Nephron progenitor cell (in vitro differentiated cells): ENCODE data around the gene ZNF346.

ENCODE experiments used
- DNase-seq: peaks from one replicate; pipeline ENCODE4 v3.0.0; 2021
- H3K27ac Mint-ChIP-seq: 2 replicates; pipeline ENCODE4 v1.8.0; 2021; ENCODE audit warnings: mild to moderate bottlenecking, moderate library complexity, mixed read lengths
- H3K27me3 Mint-ChIP-seq: 2 replicates; pipeline ENCODE4 v1.8.0; 2021; ENCODE audit warnings: mild to moderate bottlenecking, low read depth, mixed read lengths; ENCODE audit not compliant: poor library complexity
- H3K36me3 Mint-ChIP-seq: 2 replicates; pipeline ENCODE4 v1.8.0; 2021; ENCODE audit warnings: low read depth, mixed read lengths
- H3K4me1 Mint-ChIP-seq: 2 replicates; pipeline ENCODE4 v1.8.0; 2021; ENCODE audit warnings: mixed read lengths
- H3K4me3 Mint-ChIP-seq: 2 replicates; pipeline ENCODE4 v1.8.0; 2021; ENCODE audit warnings: mild to moderate bottlenecking, moderate library complexity, mixed read lengths
- H3K9me3 Mint-ChIP-seq: 2 replicates; pipeline ENCODE4 v1.8.0; 2021; ENCODE audit warnings: mild to moderate bottlenecking, moderate library complexity, mixed read lengths
- TF ChIP-seq, protein P1 (sequence below): fragments of 200-600 bp; sonication (generic); IDR thresholded peaks from 2 replicates; pipeline ENCODE4 v1.5.0; 2021; ENCODE audit warnings: antibody characterized with exemption

The ZNF346 gene

DNA sequence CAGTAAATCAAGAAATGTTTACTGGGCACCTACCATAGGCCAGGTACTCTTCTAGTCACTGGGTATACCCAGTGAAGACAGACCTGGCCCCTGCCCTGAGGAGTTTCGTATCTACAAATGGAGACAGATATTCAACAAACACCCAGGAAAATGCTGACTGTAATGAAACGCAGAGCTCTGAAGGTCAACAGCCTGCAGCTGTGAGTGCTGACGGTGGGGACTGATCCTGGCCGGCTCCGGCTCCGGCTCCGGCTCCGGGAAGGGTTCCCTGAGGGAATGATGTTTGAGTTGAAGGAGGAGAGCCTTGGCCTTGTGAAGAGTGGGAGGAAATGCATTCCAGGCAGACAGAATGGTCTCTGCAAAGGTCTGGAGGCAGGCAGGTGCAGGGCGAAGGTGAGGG is 87.3 kb downstream of the ZNF346 start:
- H3K9me3 Mint-ChIP-seq, result no peaks in the 10 kb centered on the region
- no peaks in the 10 kb centered on the region for H3K36me3 Mint-ChIP-seq
- no peak for DNase-seq
- H3K27me3 Mint-ChIP-seq, result peaks cover 9% of the 10 kb centered on the region
- H3K4me1 Mint-ChIP-seq, result peaks cover 36% of the 10 kb centered on the region
- peak overlapping the region; percentile 72 for H3K27ac Mint-ChIP-seq
- H3K4me3 Mint-ChIP-seq, result no peak overlapping the region
- TF ChIP-seq, protein P1, sequence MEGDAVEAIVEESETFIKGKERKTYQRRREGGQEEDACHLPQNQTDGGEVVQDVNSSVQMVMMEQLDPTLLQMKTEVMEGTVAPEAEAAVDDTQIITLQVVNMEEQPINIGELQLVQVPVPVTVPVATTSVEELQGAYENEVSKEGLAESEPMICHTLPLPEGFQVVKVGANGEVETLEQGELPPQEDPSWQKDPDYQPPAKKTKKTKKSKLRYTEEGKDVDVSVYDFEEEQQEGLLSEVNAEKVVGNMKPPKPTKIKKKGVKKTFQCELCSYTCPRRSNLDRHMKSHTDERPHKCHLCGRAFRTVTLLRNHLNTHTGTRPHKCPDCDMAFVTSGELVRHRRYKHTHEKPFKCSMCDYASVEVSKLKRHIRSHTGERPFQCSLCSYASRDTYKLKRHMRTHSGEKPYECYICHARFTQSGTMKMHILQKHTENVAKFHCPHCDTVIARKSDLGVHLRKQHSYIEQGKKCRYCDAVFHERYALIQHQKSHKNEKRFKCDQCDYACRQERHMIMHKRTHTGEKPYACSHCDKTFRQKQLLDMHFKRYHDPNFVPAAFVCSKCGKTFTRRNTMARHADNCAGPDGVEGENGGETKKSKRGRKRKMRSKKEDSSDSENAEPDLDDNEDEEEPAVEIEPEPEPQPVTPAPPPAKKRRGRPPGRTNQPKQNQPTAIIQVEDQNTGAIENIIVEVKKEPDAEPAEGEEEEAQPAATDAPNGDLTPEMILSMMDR, result no peak

DNA sequence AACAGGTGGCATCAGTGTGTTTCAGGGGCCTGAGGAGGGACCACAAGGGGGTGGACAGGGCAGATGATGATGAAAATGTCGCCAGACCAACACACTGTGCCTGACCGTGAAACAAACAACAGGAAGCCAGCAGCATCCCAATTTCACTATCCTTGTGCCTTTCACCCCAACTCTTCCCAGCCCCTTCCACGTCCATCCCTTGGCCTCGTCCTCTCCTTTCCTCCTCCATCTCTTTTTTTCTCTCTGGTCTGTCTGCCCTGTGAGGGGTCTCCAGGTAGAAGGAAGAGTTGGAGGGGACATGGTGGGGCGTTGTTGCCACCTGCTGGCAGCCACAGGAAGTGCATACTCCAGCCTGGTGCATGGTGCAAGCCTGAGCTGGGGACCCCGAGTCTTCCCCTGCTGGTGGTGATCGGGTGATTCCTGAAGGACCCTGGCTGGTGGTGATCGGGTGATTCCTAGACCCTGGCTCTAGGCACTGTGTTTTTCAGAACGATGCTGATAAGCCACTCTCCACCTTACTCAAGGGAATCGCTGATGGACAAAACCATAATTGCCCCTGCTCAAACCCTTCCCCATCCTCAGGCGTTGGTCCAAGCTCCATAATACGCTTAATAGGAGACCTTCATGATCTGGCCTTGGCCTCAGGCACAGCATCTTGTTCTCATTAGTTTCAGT is 89.4 kb downstream of the ZNF346 start:
- H3K9me3 Mint-ChIP-seq, result peaks cover 6% of the 10 kb centered on the region
- peak; percentile 85 for DNase-seq
- TF ChIP-seq, protein P1, result peak; percentile 92
- H3K36me3 Mint-ChIP-seq, result no peaks in the 10 kb centered on the region
- peaks cover 32% of the 10 kb centered on the region for H3K4me1 Mint-ChIP-seq
- no peak overlapping the region for H3K4me3 Mint-ChIP-seq
- no peak overlapping the region for H3K27ac Mint-ChIP-seq
- H3K27me3 Mint-ChIP-seq, result peaks cover 19% of the 10 kb centered on the region

DNA sequence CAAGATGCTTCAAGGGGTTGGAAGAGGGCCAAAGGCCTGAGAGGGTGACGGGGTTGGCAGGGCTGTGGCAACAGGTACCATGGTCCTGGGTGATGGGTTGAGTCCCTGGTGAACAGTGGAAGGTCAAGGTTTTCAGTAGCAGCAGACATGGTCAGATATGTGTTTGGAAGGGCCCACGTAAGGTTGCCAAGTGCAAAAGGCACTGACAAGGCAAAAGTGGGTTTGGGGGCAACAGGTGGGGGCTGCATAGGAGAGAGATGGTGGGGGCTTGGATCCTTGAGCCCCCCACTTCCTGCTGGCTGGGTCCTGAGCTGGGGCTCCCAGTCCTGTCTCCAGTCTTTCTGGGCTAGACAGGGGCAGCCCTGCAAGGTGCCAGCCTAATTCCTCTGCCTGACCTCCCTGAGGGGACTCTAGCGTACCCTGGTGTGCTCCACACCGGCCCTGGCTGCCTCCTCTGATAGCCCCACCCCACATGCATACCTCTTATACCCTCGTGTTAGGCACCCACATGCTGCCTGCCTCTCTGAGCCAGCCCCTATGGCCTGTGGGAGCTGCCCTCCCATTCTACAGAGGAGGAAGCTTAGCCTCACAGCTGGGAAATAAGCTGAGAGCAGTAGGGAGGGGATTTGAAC is 90.2 kb downstream of the ZNF346 start:
- TF ChIP-seq, protein P1, result no peak
- H3K27me3 Mint-ChIP-seq, result peaks cover 19% of the 10 kb centered on the region
- DNase-seq, result no peak
- peaks cover 32% of the 10 kb centered on the region for H3K4me1 Mint-ChIP-seq
- no peaks in the 10 kb centered on the region for H3K36me3 Mint-ChIP-seq
- H3K27ac Mint-ChIP-seq, result no peak overlapping the region
- peaks cover 6% of the 10 kb centered on the region for H3K9me3 Mint-ChIP-seq
- no peak overlapping the region for H3K4me3 Mint-ChIP-seq

DNA sequence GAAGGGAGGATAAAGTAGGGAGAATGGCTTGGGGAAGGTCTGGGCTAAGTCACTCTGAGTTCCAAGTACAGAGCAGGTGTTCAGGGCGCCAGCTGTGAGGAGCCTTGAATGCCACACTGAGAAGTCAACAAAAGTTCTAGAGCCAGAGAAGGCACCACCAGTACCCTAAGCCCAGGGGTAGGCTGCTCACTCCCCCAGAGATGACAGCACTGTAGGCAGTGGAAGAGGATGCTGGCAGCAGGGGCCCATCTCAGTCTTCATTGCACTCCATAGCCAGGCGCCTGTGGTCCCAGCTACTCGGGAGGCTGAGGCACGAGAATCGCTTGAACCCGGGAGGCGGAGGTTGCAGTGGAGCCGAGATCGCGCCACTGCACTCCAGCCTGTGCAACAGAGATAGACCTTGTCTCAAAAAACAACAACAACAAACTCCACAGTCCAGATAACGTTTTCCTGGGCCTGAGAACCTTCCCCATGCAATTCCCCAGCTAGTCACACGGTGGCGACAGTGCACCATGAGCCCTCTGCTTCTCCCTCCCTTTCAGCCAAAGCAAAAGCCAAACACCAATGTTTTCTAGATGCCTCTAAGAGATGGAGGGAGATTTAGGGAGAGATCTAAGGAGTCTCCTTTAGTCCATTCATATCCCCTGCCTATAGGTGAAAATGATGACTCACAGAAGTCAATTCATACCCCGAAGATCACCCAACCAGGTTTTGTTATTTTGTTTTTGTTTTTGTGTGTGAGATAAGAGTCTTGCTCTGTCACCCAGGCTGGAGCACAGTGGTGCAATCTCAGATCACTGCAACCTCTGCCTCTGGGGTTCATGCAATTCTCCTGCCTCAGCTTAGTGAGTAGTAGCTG is 91.3 kb downstream of the ZNF346 start:
- TF ChIP-seq, protein P1, result peak; percentile 99
- H3K4me3 Mint-ChIP-seq, result no peak overlapping the region
- H3K9me3 Mint-ChIP-seq, result peaks cover 6% of the 10 kb centered on the region
- H3K27ac Mint-ChIP-seq, result no peak overlapping the region
- H3K27me3 Mint-ChIP-seq, result peaks cover 19% of the 10 kb centered on the region
- peaks cover 32% of the 10 kb centered on the region for H3K4me1 Mint-ChIP-seq
- H3K36me3 Mint-ChIP-seq, result no peaks in the 10 kb centered on the region
- peak; percentile 85 for DNase-seq

- Mint-ChIP-seq H3K4me1 (peaks cover 13% of the 10 kb centered on the region), H3K36me3 (no peaks in the 10 kb centered on the region), H3K27me3 (peaks cover 16% of the 10 kb centered on the region), H3K4me3 (no peak overlapping the region), H3K9me3 (peaks cover 6% of the 10 kb centered on the region), H3K27ac (no peak overlapping the region)
- peak; percentile 43 for DNase-seq
- TF ChIP-seq, protein P1, result no peak
These were observed 94.3 kb downstream of the ZNF346 start for GRCh38 chr5:177116631-177117373.
